Spinal cord (tissue), 10 donors: ENCODE results near the gene CDC42BPB. TPM values are rescaled to one million over a fixed set of nuclear protein-coding genes. Genes with fewer than 3 reads are reported as not detected.

ENCODE experiments used
- DNase-seq, 6 donors: peaks; one replicate each; pipeline versions ENCODE4 v3.0.0 to v3.0.0-alpha.2; 2013 to 2015; ENCODE audit warnings: low spot score in 6 of 6, low read depth in 4 of 6
- H3K27ac ChIP-seq: one replicate; pipeline ENCODE4 v1.5.1; 2013; ENCODE audit warnings: low read depth, low read length, control low read depth
- H3K27me3 ChIP-seq: one replicate; pipeline ENCODE4 v1.6.1; 2013; ENCODE audit warnings: low read length; ENCODE audit not compliant: control insufficient read depth, insufficient read depth
- H3K36me3 ChIP-seq: one replicate; pipeline ENCODE4 v1.6.1; 2013; ENCODE audit warnings: low read length; ENCODE audit not compliant: control insufficient read depth, insufficient read depth
- H3K4me1 ChIP-seq: one replicate; pipeline ENCODE4 v1.6.1; 2013; ENCODE audit warnings: low read length; ENCODE audit not compliant: control insufficient read depth, insufficient read depth
- H3K4me3 ChIP-seq: one replicate; pipeline ENCODE4 v1.5.1; 2013; ENCODE audit warnings: low read depth, low read length, control low read depth
- H3K9me3 ChIP-seq: one replicate; pipeline ENCODE4 v1.6.1; 2013; ENCODE audit warnings: low read length; ENCODE audit not compliant: control insufficient read depth, insufficient read depth
- WGBS: methylation state at CpG from one replicate; pipeline ENCODE4 v1.1.5; 2013; ENCODE audit warnings: missing lambda C conversion rate; ENCODE audit not compliant: insufficient coverage; 5-methylcytosine and 5-hydroxymethylcytosine counted together
- polyA plus RNA-seq, 2 donors: library from polyadenylated mRNA; unstranded; fragments of 120-200 nt; gene quantifications; one replicate each; pipeline ENCODE4 v1.2.1, GENCODE V29; 2013; ENCODE audit not compliant: insufficient read length in 2 of 2
- total RNA-seq, 2 donors: library from RNA; depleted of rRNA in 1 of 2; stranded (reverse); fragments of 120-200 nt in 1 of 2; fragments of >200 nt in 1 of 2; gene quantifications; one replicate each; pipeline versions ENCODE4 v1.2.3 to v1.2.4, GENCODE V29; 2013 to 2014
- donor health status: healthy.

Gene CDC42BPB
- total and polyA plus RNA-seq, 4 donors, result 69.0 to 115 (median 96.3) TPM

GRCh38 chr14:102954081-102954789 lies 103.1 kb downstream of the CDC42BPB start:
- Histone ChIP-seq H3K9me3 (no peaks in the 10 kb centered on the region), H3K27ac (no peak overlapping the region), H3K4me1 (peaks cover 26% of the 10 kb centered on the region), H3K27me3 (no peaks in the 10 kb centered on the region), H3K36me3 (peaks cover 89% of the 10 kb centered on the region), H3K4me3 (no peak overlapping the region)
- no peak for DNase-seq
- WGBS, result 95% methylated on average over 13 of the region's 18 CpGs

GRCh38 chr14:102953100-102953499 lies 104.2 kb downstream of the CDC42BPB start:
- Histone ChIP-seq H3K27me3 (no peaks in the 10 kb centered on the region), H3K36me3 (peaks cover 88% of the 10 kb centered on the region), H3K27ac (no peak overlapping the region), H3K4me1 (peaks cover 33% of the 10 kb centered on the region), H3K4me3 (no peak overlapping the region), H3K9me3 (no peaks in the 10 kb centered on the region)
- 94% methylated on average over 15 of the region's 15 CpGs for WGBS
- no peak for DNase-seq

- H3K4me1 ChIP-seq, result peaks cover 33% of the 10 kb centered on the region
- no peaks in the 10 kb centered on the region for H3K9me3 ChIP-seq
- H3K27ac ChIP-seq, result no peak overlapping the region
- WGBS, result 94% methylated on average over 6 of the region's 6 CpGs
- peaks cover 87% of the 10 kb centered on the region for H3K36me3 ChIP-seq
- H3K27me3 ChIP-seq, result no peaks in the 10 kb centered on the region
- H3K4me3 ChIP-seq, result no peak overlapping the region
- DNase-seq, result no peak
These were observed 105.1 kb downstream of the CDC42BPB start for GRCh38 chr14:102952276-102952675.

- no peak overlapping the region for H3K27ac ChIP-seq
- H3K36me3 ChIP-seq, result peaks cover 89% of the 10 kb centered on the region
- DNase-seq, result no peak
- no peaks in the 10 kb centered on the region for H3K9me3 ChIP-seq
- 97% methylated on average over 6 of the region's 8 CpGs for WGBS
- no peak overlapping the region for H3K4me3 ChIP-seq
- no peaks in the 10 kb centered on the region for H3K27me3 ChIP-seq
- peaks cover 33% of the 10 kb centered on the region for H3K4me1 ChIP-seq
These were observed 105.5 kb downstream of the CDC42BPB start for GRCh38 chr14:102951799-102952198.

GRCh38 chr14:102951034-102951433 lies 106.3 kb downstream of the CDC42BPB start:
- H3K36me3 ChIP-seq, result peaks cover 90% of the 10 kb centered on the region
- peak in 1 of 6 donors; percentile 63 for DNase-seq
- no peaks in the 10 kb centered on the region for H3K27me3 ChIP-seq
- no peaks in the 10 kb centered on the region for H3K9me3 ChIP-seq
- no peak overlapping the region for H3K4me3 ChIP-seq
- no peak overlapping the region for H3K27ac ChIP-seq
- 62% methylated on average over 10 of the region's 10 CpGs for WGBS
- H3K4me1 ChIP-seq, result peaks cover 30% of the 10 kb centered on the region

GRCh38 chr14:102949801-102950451 lies 107.4 kb downstream of the CDC42BPB start:
- Histone ChIP-seq H3K27ac (no peak overlapping the region), H3K27me3 (no peaks in the 10 kb centered on the region), H3K9me3 (no peaks in the 10 kb centered on the region), H3K4me3 (no peak overlapping the region), H3K36me3 (peaks cover 96% of the 10 kb centered on the region), H3K4me1 (peaks cover 30% of the 10 kb centered on the region)
- DNase-seq, result peak in 3 of 6 donors; percentile 39 to 87 (median 66)
- 49% methylated on average over 23 of the region's 23 CpGs for WGBS

GRCh38 chr14:102949062-102949800 lies 108.1 kb downstream of the CDC42BPB start:
- no peaks in the 10 kb centered on the region for H3K27me3 ChIP-seq
- no peak for DNase-seq
- H3K36me3 ChIP-seq, result peaks cover 96% of the 10 kb centered on the region
- peaks cover 30% of the 10 kb centered on the region for H3K4me1 ChIP-seq
- no peaks in the 10 kb centered on the region for H3K9me3 ChIP-seq
- no peak overlapping the region for H3K4me3 ChIP-seq
- H3K27ac ChIP-seq, result no peak overlapping the region
- WGBS, result 76% methylated on average over 17 of the region's 28 CpGs

GRCh38 chr14:102948698-102949061 lies 108.7 kb downstream of the CDC42BPB start:
- 80% methylated on average over 9 of the region's 9 CpGs for WGBS
- Histone ChIP-seq H3K36me3 (peaks cover 96% of the 10 kb centered on the region), H3K9me3 (no peaks in the 10 kb centered on the region), H3K4me1 (peaks cover 30% of the 10 kb centered on the region), H3K27me3 (no peaks in the 10 kb centered on the region), H3K4me3 (no peak overlapping the region), H3K27ac (no peak overlapping the region)
- no peak for DNase-seq

GRCh38 chr14:102947321-102948103 lies 109.8 kb downstream of the CDC42BPB start:
- Histone ChIP-seq H3K36me3 (peaks cover 96% of the 10 kb centered on the region), H3K27ac (no peak overlapping the region), H3K4me1 (peaks cover 30% of the 10 kb centered on the region), H3K27me3 (no peaks in the 10 kb centered on the region), H3K9me3 (no peaks in the 10 kb centered on the region), H3K4me3 (no peak overlapping the region)
- DNase-seq, result no peak
- 89% methylated on average over 24 of the region's 27 CpGs for WGBS
